ENCODE measurements around the gene RPA1. TPM values are rescaled to one million over a fixed set of nuclear protein-coding genes. Genes with fewer than 3 reads are reported as not detected.

Gene RPA1
- polyA plus RNA-seq, 1 experiment = 67.9 TPM

DNA sequence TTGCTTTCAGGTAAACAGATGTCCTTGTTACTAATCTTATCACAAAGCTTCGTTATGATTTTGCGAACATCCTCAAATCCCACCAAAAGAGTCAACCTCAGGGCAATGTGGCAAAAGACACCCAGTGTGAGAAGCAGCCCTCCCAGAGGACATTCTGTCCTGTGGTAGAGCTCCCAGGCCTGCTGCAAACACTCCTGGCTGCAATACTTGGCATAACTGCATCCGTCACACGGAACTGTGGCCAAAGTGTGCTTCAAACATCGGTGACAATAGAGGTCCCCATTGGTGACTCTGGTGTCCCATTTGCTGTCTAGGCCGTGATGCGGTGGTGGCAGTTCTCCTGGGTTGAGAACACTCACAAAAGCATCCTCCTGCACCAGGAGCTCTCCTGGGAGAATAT is 29.6 kb upstream of the RPA1 start:
- Histone ChIP-seq H3K27me3 (ENCODE audit: control insufficient read depth, insufficient read depth, low read length) (no peaks in the 10 kb centered on the region), H3K4me3 (ENCODE audit: low read depth, low read length) (no peak overlapping the region), H3K36me3 (ENCODE audit: control insufficient read depth, insufficient read depth, low read length) (peaks cover 6% of the 10 kb centered on the region; the same call in 1 of the 2 replicates)
- no peak for DNase-seq (ENCODE audit: low read depth)
- ChIA-PET POLR2A (no interaction called here), CTCF (interaction anchor here (1.9 kb wide), 1 partner anchor 10 kb away, joined by 6 read pairs; no protein-coding TSS in a partner anchor)
- TF ChIP-seq, protein P1, sequence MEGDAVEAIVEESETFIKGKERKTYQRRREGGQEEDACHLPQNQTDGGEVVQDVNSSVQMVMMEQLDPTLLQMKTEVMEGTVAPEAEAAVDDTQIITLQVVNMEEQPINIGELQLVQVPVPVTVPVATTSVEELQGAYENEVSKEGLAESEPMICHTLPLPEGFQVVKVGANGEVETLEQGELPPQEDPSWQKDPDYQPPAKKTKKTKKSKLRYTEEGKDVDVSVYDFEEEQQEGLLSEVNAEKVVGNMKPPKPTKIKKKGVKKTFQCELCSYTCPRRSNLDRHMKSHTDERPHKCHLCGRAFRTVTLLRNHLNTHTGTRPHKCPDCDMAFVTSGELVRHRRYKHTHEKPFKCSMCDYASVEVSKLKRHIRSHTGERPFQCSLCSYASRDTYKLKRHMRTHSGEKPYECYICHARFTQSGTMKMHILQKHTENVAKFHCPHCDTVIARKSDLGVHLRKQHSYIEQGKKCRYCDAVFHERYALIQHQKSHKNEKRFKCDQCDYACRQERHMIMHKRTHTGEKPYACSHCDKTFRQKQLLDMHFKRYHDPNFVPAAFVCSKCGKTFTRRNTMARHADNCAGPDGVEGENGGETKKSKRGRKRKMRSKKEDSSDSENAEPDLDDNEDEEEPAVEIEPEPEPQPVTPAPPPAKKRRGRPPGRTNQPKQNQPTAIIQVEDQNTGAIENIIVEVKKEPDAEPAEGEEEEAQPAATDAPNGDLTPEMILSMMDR (IDR thresholded peaks at IDR 0.05; ENCODE audit: insufficient read depth, low read depth, low read length) = no peak

DNA sequence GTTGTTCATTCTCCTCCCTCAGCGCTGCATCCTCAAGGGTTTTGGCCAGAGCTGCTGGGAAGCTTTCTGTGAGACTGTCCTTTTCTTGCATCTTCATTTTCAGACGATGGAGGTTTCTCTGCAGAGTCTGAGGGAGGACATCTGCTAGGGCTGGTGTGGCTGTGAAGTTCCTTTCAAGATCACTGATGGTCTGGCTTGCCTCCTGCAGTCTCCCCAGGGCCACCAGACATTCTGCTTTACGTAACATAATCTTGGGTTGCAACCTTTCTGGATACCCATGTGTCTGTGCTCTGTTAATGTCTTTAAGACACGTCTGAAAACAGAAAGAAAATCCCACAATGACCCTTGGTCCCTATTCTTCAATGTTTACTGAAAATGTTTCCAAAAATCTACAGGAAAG is 29.1 kb upstream of the RPA1 start:
- Histone ChIP-seq H3K4me3 (ENCODE audit: low read depth, low read length) (no peak overlapping the region), H3K27me3 (ENCODE audit: control insufficient read depth, insufficient read depth, low read length) (no peaks in the 10 kb centered on the region), H3K36me3 (ENCODE audit: control insufficient read depth, insufficient read depth, low read length) (peaks cover 6% of the 10 kb centered on the region; the same call in 1 of the 2 replicates)
- DNase-seq (ENCODE audit: low read depth) = no peak
- ChIA-PET POLR2A (no interaction called here), CTCF (interaction anchor here (1.9 kb wide), 1 partner anchor 11 kb away, joined by 6 read pairs; no protein-coding TSS in a partner anchor)
- TF ChIP-seq, protein P1 (IDR thresholded peaks at IDR 0.05; ENCODE audit: insufficient read depth, low read depth, low read length) = no peak

DNA sequence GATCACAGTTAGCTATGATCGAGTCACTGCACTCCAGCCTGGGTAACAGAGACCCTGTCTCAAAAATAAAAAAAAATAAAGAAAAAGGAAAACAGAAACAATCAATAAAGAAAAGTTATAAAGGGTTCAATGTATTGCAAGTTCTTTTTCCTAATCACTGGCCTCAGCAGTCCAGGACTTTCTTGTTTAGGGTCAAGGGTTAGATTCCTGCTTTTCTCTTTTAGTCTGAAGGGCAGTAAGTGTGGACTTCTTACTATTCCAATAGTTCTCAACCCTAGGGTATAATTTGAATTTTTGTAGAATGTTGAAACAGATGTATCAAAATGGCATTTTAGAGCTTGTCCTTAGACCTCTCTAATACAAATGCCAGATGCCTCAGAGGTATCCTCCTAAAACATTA is 27.4 kb upstream of the RPA1 start:
- ChIA-PET CTCF (interaction anchor here (1.1 kb wide), 1 partner anchor 81 kb away, joined by 4 read pairs; no protein-coding TSS in a partner anchor), POLR2A (no interaction called here)
- no peaks in the 10 kb centered on the region for H3K27me3 ChIP-seq (ENCODE audit: control insufficient read depth, insufficient read depth, low read length)
- TF ChIP-seq, protein P1 (IDR thresholded peaks at IDR 0.05; ENCODE audit: insufficient read depth, low read depth, low read length) = no peak
- no peak overlapping the region for H3K4me3 ChIP-seq (ENCODE audit: low read depth, low read length)
- no peak for DNase-seq (ENCODE audit: low read depth)
- H3K36me3 ChIP-seq (ENCODE audit: control insufficient read depth, insufficient read depth, low read length) = peaks cover 6% of the 10 kb centered on the region; the same call in 1 of the 2 replicates

DNA sequence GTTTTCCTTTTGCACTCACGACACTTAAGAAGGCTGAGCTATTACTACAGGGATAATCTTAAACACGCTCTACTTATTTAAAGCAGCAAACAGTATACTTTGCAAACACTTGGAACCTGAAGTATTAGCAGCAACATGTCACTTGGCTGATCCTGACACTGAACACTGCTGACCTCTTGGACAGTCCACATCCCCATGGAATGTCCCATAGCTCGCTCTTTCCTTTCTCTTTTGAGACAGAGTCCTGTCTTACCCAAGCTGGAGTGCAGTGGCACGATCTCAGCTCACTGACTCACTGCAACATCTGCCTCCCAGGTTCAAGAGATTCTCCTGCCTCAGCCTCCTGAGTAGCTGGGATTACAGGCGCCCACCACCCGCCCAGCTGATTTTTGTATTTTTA is 26.5 kb upstream of the RPA1 start:
- H3K4me3 ChIP-seq (ENCODE audit: low read depth, low read length) = no peak overlapping the region
- CTCF ChIA-PET = interaction anchor here (1.1 kb wide), 1 partner anchor 81 kb away, joined by 4 read pairs; no protein-coding TSS in a partner anchor
- peaks cover 6% of the 10 kb centered on the region; the same call in 1 of the 2 replicates for H3K36me3 ChIP-seq (ENCODE audit: control insufficient read depth, insufficient read depth, low read length)
- no peak for DNase-seq (ENCODE audit: low read depth)
- H3K27me3 ChIP-seq (ENCODE audit: control insufficient read depth, insufficient read depth, low read length) = no peaks in the 10 kb centered on the region
- POLR2A ChIA-PET = interaction anchor here (0.5 kb wide), 1 partner anchor 119 kb away, joined by 3 read pairs; no protein-coding TSS in a partner anchor
- TF ChIP-seq, protein P1 (IDR thresholded peaks at IDR 0.05; ENCODE audit: insufficient read depth, low read depth, low read length) = no peak

DNA sequence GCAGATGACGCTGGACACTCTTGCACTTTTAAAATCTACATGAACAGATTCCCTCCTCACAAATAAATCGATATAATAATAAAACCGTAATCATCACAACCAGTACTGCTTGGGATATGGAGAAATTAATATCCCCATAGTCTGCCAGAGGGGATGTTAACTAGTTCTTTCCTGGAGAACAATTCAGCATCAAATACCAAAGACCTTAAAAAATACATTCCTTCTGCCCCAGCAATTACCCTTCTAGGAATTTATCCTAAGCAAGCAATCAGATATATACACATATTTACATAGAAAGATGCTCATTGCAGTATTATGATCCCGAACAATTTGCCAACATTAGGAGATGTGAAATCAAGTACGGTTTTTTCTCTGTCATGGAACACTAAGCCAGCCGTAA is 21.9 kb upstream of the RPA1 start:
- POLR2A ChIA-PET = no interaction called here
- TF ChIP-seq, protein P1 (IDR thresholded peaks at IDR 0.05; ENCODE audit: insufficient read depth, low read depth, low read length) = no peak
- H3K4me3 ChIP-seq (ENCODE audit: low read depth, low read length) = no peak overlapping the region
- CTCF ChIA-PET = no interaction called here
- no peaks in the 10 kb centered on the region for H3K36me3 ChIP-seq (ENCODE audit: control insufficient read depth, insufficient read depth, low read length)
- DNase-seq (ENCODE audit: low read depth) = no peak
- H3K27me3 ChIP-seq (ENCODE audit: control insufficient read depth, insufficient read depth, low read length) = no peaks in the 10 kb centered on the region

Measured in BJ (cell line).